Neural cell (in vitro differentiated cells): ENCODE data around the gene KCNJ6.

Experiments
- EP300 ChIP-seq: fragments of 450-650 bp; conservative IDR thresholded peaks from 2 replicates; pipeline ENCODE4 v1.6.1; 2014; ENCODE audit warnings: antibody characterized with exemption, mild to moderate bottlenecking, moderate library complexity; ENCODE audit not compliant: poor library complexity, severe bottlenecking
- EZH2 ChIP-seq: fragments of 200-600, 300-800 bp; shearing (Covaris generic), sonication (generic); IDR thresholded peaks from 2 replicates; pipeline ENCODE4 v1.6.1; 2014; ENCODE audit warnings: antibody characterized with exemption, low read length, borderline replicate concordance, mild to moderate bottlenecking; ENCODE audit not compliant: insufficient read depth, poor library complexity, severe bottlenecking
- MXI1 ChIP-seq: fragments of 450-650 bp; conservative IDR thresholded peaks from 2 replicates; pipeline ENCODE4 v1.6.1; 2014; ENCODE audit warnings: antibody characterized with exemption, mild to moderate bottlenecking; ENCODE audit not compliant: poor library complexity, severe bottlenecking
- POLR2AphosphoS5 ChIP-seq: IDR thresholded peaks from 2 replicates; pipeline ENCODE4 v1.6.1; 2012
- RAD21 ChIP-seq: fragments of 450-650 bp; conservative IDR thresholded peaks from 2 replicates; pipeline ENCODE4 v1.6.1; 2014; ENCODE audit warnings: antibody characterized with exemption, mild to moderate bottlenecking, moderate library complexity
- TF ChIP-seq, protein P1 (sequence below): IDR thresholded peaks from 2 replicates; pipeline ENCODE4 v1.6.1; 2012; ENCODE audit warnings: borderline replicate concordance
- TF ChIP-seq, protein P2 (sequence below): fragments of 450-650 bp; IDR thresholded peaks from 2 replicates; pipeline ENCODE4 v1.5.1; 2014; ENCODE audit warnings: antibody characterized with exemption, mild to moderate bottlenecking, moderate library complexity; ENCODE audit not compliant: poor library complexity, severe bottlenecking

DNA sequence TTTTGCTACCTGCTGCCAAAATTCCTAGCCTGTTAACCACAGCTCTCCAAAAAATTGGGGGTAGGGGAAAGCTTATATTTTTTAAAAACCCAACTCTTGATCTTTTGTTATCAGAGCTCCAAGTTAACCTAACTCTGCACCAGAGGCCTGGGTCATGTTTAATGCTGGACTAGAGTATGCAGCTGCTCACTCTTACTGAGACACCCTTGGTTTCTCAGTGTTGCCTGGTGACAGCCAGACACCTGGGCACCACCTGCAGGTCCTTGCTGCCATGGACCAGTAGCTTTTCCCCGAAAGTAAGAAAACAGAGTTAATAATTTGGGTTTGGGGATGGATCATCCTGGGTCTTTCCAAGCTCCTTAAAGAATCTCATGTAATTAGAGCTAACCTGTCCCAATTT lies 30.1 kb downstream of the KCNJ6 start:
- TF ChIP-seq, protein P1, sequence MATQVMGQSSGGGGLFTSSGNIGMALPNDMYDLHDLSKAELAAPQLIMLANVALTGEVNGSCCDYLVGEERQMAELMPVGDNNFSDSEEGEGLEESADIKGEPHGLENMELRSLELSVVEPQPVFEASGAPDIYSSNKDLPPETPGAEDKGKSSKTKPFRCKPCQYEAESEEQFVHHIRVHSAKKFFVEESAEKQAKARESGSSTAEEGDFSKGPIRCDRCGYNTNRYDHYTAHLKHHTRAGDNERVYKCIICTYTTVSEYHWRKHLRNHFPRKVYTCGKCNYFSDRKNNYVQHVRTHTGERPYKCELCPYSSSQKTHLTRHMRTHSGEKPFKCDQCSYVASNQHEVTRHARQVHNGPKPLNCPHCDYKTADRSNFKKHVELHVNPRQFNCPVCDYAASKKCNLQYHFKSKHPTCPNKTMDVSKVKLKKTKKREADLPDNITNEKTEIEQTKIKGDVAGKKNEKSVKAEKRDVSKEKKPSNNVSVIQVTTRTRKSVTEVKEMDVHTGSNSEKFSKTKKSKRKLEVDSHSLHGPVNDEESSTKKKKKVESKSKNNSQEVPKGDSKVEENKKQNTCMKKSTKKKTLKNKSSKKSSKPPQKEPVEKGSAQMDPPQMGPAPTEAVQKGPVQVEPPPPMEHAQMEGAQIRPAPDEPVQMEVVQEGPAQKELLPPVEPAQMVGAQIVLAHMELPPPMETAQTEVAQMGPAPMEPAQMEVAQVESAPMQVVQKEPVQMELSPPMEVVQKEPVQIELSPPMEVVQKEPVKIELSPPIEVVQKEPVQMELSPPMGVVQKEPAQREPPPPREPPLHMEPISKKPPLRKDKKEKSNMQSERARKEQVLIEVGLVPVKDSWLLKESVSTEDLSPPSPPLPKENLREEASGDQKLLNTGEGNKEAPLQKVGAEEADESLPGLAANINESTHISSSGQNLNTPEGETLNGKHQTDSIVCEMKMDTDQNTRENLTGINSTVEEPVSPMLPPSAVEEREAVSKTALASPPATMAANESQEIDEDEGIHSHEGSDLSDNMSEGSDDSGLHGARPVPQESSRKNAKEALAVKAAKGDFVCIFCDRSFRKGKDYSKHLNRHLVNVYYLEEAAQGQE: no peak
- TF ChIP-seq, protein P2, sequence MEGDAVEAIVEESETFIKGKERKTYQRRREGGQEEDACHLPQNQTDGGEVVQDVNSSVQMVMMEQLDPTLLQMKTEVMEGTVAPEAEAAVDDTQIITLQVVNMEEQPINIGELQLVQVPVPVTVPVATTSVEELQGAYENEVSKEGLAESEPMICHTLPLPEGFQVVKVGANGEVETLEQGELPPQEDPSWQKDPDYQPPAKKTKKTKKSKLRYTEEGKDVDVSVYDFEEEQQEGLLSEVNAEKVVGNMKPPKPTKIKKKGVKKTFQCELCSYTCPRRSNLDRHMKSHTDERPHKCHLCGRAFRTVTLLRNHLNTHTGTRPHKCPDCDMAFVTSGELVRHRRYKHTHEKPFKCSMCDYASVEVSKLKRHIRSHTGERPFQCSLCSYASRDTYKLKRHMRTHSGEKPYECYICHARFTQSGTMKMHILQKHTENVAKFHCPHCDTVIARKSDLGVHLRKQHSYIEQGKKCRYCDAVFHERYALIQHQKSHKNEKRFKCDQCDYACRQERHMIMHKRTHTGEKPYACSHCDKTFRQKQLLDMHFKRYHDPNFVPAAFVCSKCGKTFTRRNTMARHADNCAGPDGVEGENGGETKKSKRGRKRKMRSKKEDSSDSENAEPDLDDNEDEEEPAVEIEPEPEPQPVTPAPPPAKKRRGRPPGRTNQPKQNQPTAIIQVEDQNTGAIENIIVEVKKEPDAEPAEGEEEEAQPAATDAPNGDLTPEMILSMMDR: no peak
- TF ChIP-seq RAD21 (no peak), POLR2AphosphoS5 (no peak), EP300 (no peak), MXI1 (no peak), EZH2 (no peak)
